Measurements from ENCODE around the gene CHRNA4.

Gene CHRNA4

DNA sequence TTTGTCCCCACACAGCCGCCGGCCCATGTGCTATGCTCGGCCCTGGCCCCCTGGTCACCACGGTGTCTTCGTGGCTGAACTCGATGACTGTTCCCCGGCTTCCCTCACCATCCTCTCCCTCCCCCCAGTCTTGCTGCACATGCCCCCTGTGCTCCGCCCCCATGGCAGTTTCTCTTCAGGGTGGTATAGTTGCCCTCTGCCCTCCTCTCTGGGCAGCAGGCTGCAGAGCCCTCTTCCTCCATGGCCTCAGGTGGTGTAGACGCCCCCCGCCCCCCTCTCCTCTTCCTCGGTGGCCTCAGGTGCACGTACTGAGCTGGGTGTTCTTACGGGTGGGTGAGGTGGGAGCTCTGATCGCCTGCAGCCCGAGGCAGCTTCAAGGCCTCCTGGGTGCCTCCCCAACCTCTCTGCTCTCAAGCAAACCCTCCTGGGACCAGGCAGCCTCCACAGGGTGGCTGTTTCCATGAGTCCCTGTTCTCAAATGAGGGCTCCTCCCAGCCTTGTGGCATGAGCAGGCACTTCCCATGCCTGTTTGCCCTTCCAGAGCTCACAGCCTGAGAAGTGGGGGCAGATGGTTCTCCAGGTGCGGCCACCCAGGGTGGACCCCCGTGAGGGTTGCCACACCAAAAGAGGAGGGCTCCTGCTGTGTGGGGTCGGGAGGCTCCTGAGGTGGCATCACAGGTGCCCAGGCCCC, 43.4 kb downstream of the CHRNA4 start:
- Histone ChIP-seq H3K4me2 (no peak overlapping the region), H3K27ac (no peak overlapping the region), H3K27me3 (ENCODE audit: insufficient read depth, low read depth) (peaks cover 94% of the 10 kb centered on the region), H3K79me2 (ENCODE audit: insufficient read depth, low read depth) (no peaks in the 10 kb centered on the region), H3K4me3 (IDR thresholded peaks at IDR 0.05; ENCODE audit: insufficient read depth, low read depth, low read length) (no peak overlapping the region), H3K9ac (no peak overlapping the region), H2AFZ (ENCODE audit: low read depth) (no peak overlapping the region), H4K20me1 (ENCODE audit: insufficient read depth) (no peaks in the 10 kb centered on the region), H3K4me1 (ENCODE audit: low read depth, poor library complexity, severe bottlenecking) (no peaks in the 10 kb centered on the region), H3K36me3 (ENCODE audit: insufficient read depth) (no peaks in the 10 kb centered on the region)
- TF ChIP-seq, protein P1, sequence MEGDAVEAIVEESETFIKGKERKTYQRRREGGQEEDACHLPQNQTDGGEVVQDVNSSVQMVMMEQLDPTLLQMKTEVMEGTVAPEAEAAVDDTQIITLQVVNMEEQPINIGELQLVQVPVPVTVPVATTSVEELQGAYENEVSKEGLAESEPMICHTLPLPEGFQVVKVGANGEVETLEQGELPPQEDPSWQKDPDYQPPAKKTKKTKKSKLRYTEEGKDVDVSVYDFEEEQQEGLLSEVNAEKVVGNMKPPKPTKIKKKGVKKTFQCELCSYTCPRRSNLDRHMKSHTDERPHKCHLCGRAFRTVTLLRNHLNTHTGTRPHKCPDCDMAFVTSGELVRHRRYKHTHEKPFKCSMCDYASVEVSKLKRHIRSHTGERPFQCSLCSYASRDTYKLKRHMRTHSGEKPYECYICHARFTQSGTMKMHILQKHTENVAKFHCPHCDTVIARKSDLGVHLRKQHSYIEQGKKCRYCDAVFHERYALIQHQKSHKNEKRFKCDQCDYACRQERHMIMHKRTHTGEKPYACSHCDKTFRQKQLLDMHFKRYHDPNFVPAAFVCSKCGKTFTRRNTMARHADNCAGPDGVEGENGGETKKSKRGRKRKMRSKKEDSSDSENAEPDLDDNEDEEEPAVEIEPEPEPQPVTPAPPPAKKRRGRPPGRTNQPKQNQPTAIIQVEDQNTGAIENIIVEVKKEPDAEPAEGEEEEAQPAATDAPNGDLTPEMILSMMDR (conservative IDR thresholded peaks at IDR 0.05; ENCODE audit: low read depth, low read length), result no peak

- Histone ChIP-seq H3K36me3 (ENCODE audit: insufficient read depth) (no peaks in the 10 kb centered on the region), H3K9ac (no peak overlapping the region), H3K79me2 (ENCODE audit: insufficient read depth, low read depth) (no peaks in the 10 kb centered on the region), H3K4me3 (IDR thresholded peaks at IDR 0.05; ENCODE audit: insufficient read depth, low read depth, low read length) (no peak overlapping the region), H3K27ac (no peak overlapping the region), H2AFZ (ENCODE audit: low read depth) (no peak overlapping the region), H3K4me2 (no peak overlapping the region), H4K20me1 (ENCODE audit: insufficient read depth) (no peaks in the 10 kb centered on the region), H3K4me1 (ENCODE audit: low read depth, poor library complexity, severe bottlenecking) (peaks cover 4% of the 10 kb centered on the region), H3K27me3 (ENCODE audit: insufficient read depth, low read depth) (peaks cover 94% of the 10 kb centered on the region)
- TF ChIP-seq, protein P1 (conservative IDR thresholded peaks at IDR 0.05; ENCODE audit: low read depth, low read length), result no peak
Measured at GRCh38 chr20:63317061-63317460, 44.1 kb downstream of the CHRNA4 start.

DNA sequence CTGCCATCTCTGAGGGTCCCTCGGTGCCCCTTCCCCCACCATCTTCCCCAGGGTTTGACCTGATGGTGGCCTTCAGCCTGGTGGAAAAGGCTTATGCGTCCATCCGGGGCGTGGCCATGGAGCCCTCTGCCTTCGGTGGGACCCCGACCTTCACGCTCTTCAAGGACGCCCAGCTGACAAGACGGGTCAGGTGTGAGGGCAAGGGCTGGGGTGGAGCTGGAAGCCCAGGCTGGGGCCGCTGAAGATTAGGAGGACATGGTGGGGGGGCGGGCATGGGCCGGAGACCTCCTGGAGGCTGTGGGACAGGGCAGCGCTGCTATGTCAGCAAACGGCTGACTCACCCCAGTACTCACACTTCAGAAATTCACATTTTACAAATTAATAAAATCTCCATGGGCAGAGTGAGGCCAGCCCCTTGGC, 44.6 kb downstream of the CHRNA4 start:
- Histone ChIP-seq H3K4me1 (ENCODE audit: low read depth, poor library complexity, severe bottlenecking) (peaks cover 7% of the 10 kb centered on the region), H4K20me1 (ENCODE audit: insufficient read depth) (no peaks in the 10 kb centered on the region), H3K4me3 (IDR thresholded peaks at IDR 0.05; ENCODE audit: insufficient read depth, low read depth, low read length) (no peak overlapping the region), H3K79me2 (ENCODE audit: insufficient read depth, low read depth) (no peaks in the 10 kb centered on the region), H3K9ac (no peak overlapping the region), H2AFZ (ENCODE audit: low read depth) (no peak overlapping the region), H3K27me3 (ENCODE audit: insufficient read depth, low read depth) (peaks cover 94% of the 10 kb centered on the region), H3K36me3 (ENCODE audit: insufficient read depth) (no peaks in the 10 kb centered on the region), H3K4me2 (no peak overlapping the region), H3K27ac (no peak overlapping the region)
- TF ChIP-seq, protein P1 (conservative IDR thresholded peaks at IDR 0.05; ENCODE audit: low read depth, low read length), result no peak

- no peak overlapping the region for H3K27ac ChIP-seq
- H3K4me1 ChIP-seq (ENCODE audit: low read depth, poor library complexity, severe bottlenecking), result peaks cover 7% of the 10 kb centered on the region
- no peak overlapping the region for H3K9ac ChIP-seq
- no peak overlapping the region for H3K4me2 ChIP-seq
- H3K4me3 ChIP-seq (IDR thresholded peaks at IDR 0.05; ENCODE audit: insufficient read depth, low read depth, low read length), result no peak overlapping the region
- peaks cover 94% of the 10 kb centered on the region for H3K27me3 ChIP-seq (ENCODE audit: insufficient read depth, low read depth)
- H2AFZ ChIP-seq (ENCODE audit: low read depth), result no peak overlapping the region
- H3K36me3 ChIP-seq (ENCODE audit: insufficient read depth), result no peaks in the 10 kb centered on the region
- TF ChIP-seq, protein P1 (conservative IDR thresholded peaks at IDR 0.05; ENCODE audit: low read depth, low read length), result no peak
- H4K20me1 ChIP-seq (ENCODE audit: insufficient read depth), result no peaks in the 10 kb centered on the region
- H3K79me2 ChIP-seq (ENCODE audit: insufficient read depth, low read depth), result no peaks in the 10 kb centered on the region
Measured at GRCh38 chr20:63315731-63316491, 45.2 kb downstream of the CHRNA4 start.
